Neural cell (in vitro differentiated cells): Measurements from ENCODE around the gene EHMT1. TPM values are rescaled to one million over a fixed set of nuclear protein-coding genes. Genes with fewer than 3 reads are reported as not detected.

ENCODE experiments used
- H2AFZ ChIP-seq: fragments of 200-600, 300-800 bp; sonication (generic), shearing (Covaris generic); 2 replicates; pipeline ENCODE4 v1.6.0; 2014; ENCODE audit warnings: low read depth, mild to moderate bottlenecking, antibody characterized with exemption, low read length, moderate library complexity
- H3F3A ChIP-seq: fragments of 200-600 bp; shearing (Covaris generic); 2 replicates; pipeline ENCODE4 v1.6.1; 2016; ENCODE audit warnings: mild to moderate bottlenecking, moderate library complexity, mixed read lengths, antibody characterized with exemption, low read length; ENCODE audit not compliant: insufficient read depth, poor library complexity, severe bottlenecking
- H3K27ac ChIP-seq: fragments of 200-600, 300-800 bp; sonication (generic), shearing (Covaris generic); 2 replicates; pipeline ENCODE4 v1.5.1; 2014; ENCODE audit warnings: mild to moderate bottlenecking, low read length, moderate library complexity
- H3K27me3 ChIP-seq: fragments of 300-800, 200-600 bp; sonication (generic), shearing (Covaris generic); 2 replicates; pipeline ENCODE4 v1.6.0; 2014; ENCODE audit warnings: mild to moderate bottlenecking, low read depth, low read length, moderate library complexity; ENCODE audit not compliant: insufficient read depth
- H3K36me3 ChIP-seq: fragments of 300-800, 200-600 bp; sonication (generic), shearing (Covaris generic); 2 replicates; pipeline ENCODE4 v1.5.1; 2014; ENCODE audit warnings: mild to moderate bottlenecking, antibody characterized with exemption, low read length, moderate library complexity; ENCODE audit not compliant: insufficient read depth
- H3K4me2 ChIP-seq: fragments of 300-800, 200-600 bp; sonication (generic), shearing (Covaris generic); 2 replicates; pipeline ENCODE4 v1.6.0; 2014; ENCODE audit warnings: mild to moderate bottlenecking, low read length
- H3K4me3 ChIP-seq: fragments of 300-800, 200-600 bp; sonication (generic), shearing (Covaris generic); 2 replicates; pipeline ENCODE4 v1.5.1; 2014; ENCODE audit warnings: mild to moderate bottlenecking, low read length, moderate library complexity
- H3K79me2 ChIP-seq: fragments of 200-600 bp; shearing (Covaris generic); replicated peaks from 2 replicates; pipeline ENCODE4 v1.6.0; 2014; ENCODE audit warnings: mild to moderate bottlenecking, low read length, moderate library complexity; ENCODE audit not compliant: insufficient read depth
- H3K9ac ChIP-seq: fragments of 300-800, 200-600 bp; sonication (generic), shearing (Covaris generic); 2 replicates; pipeline ENCODE4 v1.6.1; 2016; ENCODE audit warnings: mild to moderate bottlenecking, low read length, mixed read lengths
- H3K9me2 ChIP-seq: fragments of 200-600 bp; shearing (Covaris generic); 2 replicates; pipeline ENCODE4 v1.6.1; 2016; ENCODE audit warnings: mild to moderate bottlenecking, low read length, mixed read lengths; ENCODE audit not compliant: insufficient read depth
- H3K9me3 ChIP-seq: fragments of 200-600, 300-800 bp; sonication (generic), shearing (Covaris generic); 2 replicates; pipeline ENCODE4 v1.6.1; 2016; ENCODE audit warnings: mild to moderate bottlenecking, mixed run types, low read length, moderate library complexity, mixed read lengths
- H4K20me1 ChIP-seq: fragments of 200-600 bp; shearing (Covaris generic); 2 replicates; pipeline ENCODE4 v1.6.1; 2016; ENCODE audit warnings: mild to moderate bottlenecking, mixed run types; ENCODE audit not compliant: insufficient read depth
- CTCF ChIP-seq: fragments of 450-650 bp; IDR thresholded peaks from 2 replicates; pipeline ENCODE4 v1.5.1; 2014; ENCODE audit warnings: antibody characterized with exemption, mild to moderate bottlenecking, moderate library complexity; ENCODE audit not compliant: poor library complexity, severe bottlenecking
- EZH2 ChIP-seq: fragments of 200-600, 300-800 bp; shearing (Covaris generic), sonication (generic); IDR thresholded peaks from 2 replicates; pipeline ENCODE4 v1.6.1; 2014; ENCODE audit warnings: antibody characterized with exemption, low read length, borderline replicate concordance, mild to moderate bottlenecking; ENCODE audit not compliant: insufficient read depth, poor library complexity, severe bottlenecking
- POLR2AphosphoS5 ChIP-seq: IDR thresholded peaks from 2 replicates; pipeline ENCODE4 v1.6.1; 2012
- SMC3 ChIP-seq: fragments of 450-650 bp; conservative IDR thresholded peaks from 2 replicates; pipeline ENCODE4 v1.6.1; 2014; ENCODE audit warnings: antibody characterized with exemption, mild to moderate bottlenecking, moderate library complexity; ENCODE audit not compliant: poor library complexity
- TAF1 ChIP-seq: IDR thresholded peaks from 2 replicates; pipeline ENCODE4 v1.6.1; 2012; ENCODE audit warnings: low read depth
- polyA plus RNA-seq: library from polyadenylated mRNA; depleted of rRNA; stranded (reverse); fragments of >200 nt; gene quantifications from 2 replicates; pipeline ENCODE4 v1.2.3, GENCODE V29; 2014
- TF ChIP-seq, protein P1 (sequence below): IDR thresholded peaks from 2 replicates; pipeline ENCODE4 v1.6.1; 2012; ENCODE audit warnings: borderline replicate concordance

The EHMT1 gene
- polyA plus RNA-seq, 1 donor from 2014 or later, result 53.0 TPM

GRCh38 chr9:137721479-137721878 is 102.7 kb downstream of the EHMT1 start:
- Histone ChIP-seq H2AFZ (no peak overlapping the region), H3K27me3 (no peaks in the 10 kb centered on the region), H3K9ac (no peak overlapping the region), H3K4me3 (no peak overlapping the region), H3K4me2 (no peak overlapping the region), H3F3A (no peaks in the 10 kb centered on the region), H3K9me3 (no peaks in the 10 kb centered on the region), H4K20me1 (no peaks in the 10 kb centered on the region), H3K27ac (no peak overlapping the region), H3K36me3 (peaks cover 5% of the 10 kb centered on the region), H3K9me2 (no peaks in the 10 kb centered on the region), H3K79me2 (peaks cover 15% of the 10 kb centered on the region)
- TF ChIP-seq, protein P1, sequence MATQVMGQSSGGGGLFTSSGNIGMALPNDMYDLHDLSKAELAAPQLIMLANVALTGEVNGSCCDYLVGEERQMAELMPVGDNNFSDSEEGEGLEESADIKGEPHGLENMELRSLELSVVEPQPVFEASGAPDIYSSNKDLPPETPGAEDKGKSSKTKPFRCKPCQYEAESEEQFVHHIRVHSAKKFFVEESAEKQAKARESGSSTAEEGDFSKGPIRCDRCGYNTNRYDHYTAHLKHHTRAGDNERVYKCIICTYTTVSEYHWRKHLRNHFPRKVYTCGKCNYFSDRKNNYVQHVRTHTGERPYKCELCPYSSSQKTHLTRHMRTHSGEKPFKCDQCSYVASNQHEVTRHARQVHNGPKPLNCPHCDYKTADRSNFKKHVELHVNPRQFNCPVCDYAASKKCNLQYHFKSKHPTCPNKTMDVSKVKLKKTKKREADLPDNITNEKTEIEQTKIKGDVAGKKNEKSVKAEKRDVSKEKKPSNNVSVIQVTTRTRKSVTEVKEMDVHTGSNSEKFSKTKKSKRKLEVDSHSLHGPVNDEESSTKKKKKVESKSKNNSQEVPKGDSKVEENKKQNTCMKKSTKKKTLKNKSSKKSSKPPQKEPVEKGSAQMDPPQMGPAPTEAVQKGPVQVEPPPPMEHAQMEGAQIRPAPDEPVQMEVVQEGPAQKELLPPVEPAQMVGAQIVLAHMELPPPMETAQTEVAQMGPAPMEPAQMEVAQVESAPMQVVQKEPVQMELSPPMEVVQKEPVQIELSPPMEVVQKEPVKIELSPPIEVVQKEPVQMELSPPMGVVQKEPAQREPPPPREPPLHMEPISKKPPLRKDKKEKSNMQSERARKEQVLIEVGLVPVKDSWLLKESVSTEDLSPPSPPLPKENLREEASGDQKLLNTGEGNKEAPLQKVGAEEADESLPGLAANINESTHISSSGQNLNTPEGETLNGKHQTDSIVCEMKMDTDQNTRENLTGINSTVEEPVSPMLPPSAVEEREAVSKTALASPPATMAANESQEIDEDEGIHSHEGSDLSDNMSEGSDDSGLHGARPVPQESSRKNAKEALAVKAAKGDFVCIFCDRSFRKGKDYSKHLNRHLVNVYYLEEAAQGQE, result no peak

DNA sequence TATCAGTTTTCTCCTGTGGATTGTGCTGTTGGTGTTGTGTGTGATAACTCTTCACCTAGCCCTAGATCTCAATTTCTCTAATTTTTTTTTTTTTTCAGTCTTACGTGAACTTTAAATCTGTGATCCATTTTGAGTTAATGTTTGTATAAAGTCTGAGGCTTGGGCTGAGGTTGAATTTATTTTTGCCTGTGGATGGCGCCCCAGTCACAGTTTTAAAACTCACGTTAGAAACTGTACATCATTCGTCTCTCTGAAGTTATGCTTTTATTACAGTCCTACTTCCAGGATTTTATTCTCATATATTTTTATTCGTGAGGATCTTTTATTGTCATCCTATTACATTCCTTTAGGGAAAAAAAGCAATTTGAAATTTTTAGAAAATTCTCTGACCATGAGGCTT is 103.1 kb downstream of the EHMT1 start:
- H3K27me3 ChIP-seq, result no peaks in the 10 kb centered on the region
- no peak overlapping the region for H3K9ac ChIP-seq
- H4K20me1 ChIP-seq, result no peaks in the 10 kb centered on the region
- peaks cover 15% of the 10 kb centered on the region for H3K79me2 ChIP-seq
- no peak overlapping the region for H3K4me2 ChIP-seq
- no peaks in the 10 kb centered on the region for H3K9me2 ChIP-seq
- no peak overlapping the region for H3K4me3 ChIP-seq
- no peaks in the 10 kb centered on the region for H3F3A ChIP-seq
- peaks cover 1% of the 10 kb centered on the region for H3K36me3 ChIP-seq
- H3K9me3 ChIP-seq, result peaks cover 4% of the 10 kb centered on the region
- H2AFZ ChIP-seq, result no peak overlapping the region
- H3K27ac ChIP-seq, result no peak overlapping the region
- no peak for TF ChIP-seq TAF1
- TF ChIP-seq CTCF, result no peak
- no peak for TF ChIP-seq SMC3
- no peak for TF ChIP-seq EZH2
- TF ChIP-seq, protein P1, result no peak
- TF ChIP-seq POLR2AphosphoS5, result no peak
